PFSK-1 (cell line): ENCODE results near the gene UCHL3.

Source experiments
- POLR2AphosphoS5 ChIP-seq: IDR thresholded peaks from 2 replicates; pipeline ENCODE4 v1.6.1; 2012; ENCODE audit warnings: low read depth, mild to moderate bottlenecking, control low read depth, low read length, moderate library complexity
- TF ChIP-seq, protein P1 (sequence below), 2 experiments: IDR thresholded peaks; 2 replicates each; pipeline versions ENCODE4 v1.6.1 to v1.8.0; 2011 to 2012; ENCODE audit warnings: low read depth in 2 of 2, low read length in 2 of 2, control low read depth in 1 of 2, inconsistent platforms in 1 of 2, mild to moderate bottlenecking in 1 of 2, moderate library complexity in 1 of 2; ENCODE audit not compliant: insufficient read depth in 1 of 2

DNA sequence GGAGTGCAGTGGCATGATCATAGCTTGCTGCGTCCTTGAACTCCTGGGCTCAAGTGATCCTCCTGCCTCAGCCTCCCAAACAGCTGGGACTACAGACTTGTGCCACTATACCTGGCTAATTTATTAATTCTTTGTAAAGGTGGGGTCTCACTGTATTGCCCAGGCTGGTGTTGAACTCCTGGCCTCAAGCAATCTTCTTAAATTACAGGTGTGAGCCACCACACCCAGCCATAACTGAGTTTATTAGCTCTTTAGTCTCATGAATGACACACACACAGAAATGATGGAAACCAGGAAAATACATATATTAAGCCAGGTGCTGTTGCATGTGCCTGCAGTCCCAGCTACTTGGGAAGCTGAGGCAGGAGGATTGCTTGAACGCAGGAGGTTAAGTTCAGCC is 53.4 kb downstream of the UCHL3 start:
- no peak for TF ChIP-seq POLR2AphosphoS5
- TF ChIP-seq, protein P1, sequence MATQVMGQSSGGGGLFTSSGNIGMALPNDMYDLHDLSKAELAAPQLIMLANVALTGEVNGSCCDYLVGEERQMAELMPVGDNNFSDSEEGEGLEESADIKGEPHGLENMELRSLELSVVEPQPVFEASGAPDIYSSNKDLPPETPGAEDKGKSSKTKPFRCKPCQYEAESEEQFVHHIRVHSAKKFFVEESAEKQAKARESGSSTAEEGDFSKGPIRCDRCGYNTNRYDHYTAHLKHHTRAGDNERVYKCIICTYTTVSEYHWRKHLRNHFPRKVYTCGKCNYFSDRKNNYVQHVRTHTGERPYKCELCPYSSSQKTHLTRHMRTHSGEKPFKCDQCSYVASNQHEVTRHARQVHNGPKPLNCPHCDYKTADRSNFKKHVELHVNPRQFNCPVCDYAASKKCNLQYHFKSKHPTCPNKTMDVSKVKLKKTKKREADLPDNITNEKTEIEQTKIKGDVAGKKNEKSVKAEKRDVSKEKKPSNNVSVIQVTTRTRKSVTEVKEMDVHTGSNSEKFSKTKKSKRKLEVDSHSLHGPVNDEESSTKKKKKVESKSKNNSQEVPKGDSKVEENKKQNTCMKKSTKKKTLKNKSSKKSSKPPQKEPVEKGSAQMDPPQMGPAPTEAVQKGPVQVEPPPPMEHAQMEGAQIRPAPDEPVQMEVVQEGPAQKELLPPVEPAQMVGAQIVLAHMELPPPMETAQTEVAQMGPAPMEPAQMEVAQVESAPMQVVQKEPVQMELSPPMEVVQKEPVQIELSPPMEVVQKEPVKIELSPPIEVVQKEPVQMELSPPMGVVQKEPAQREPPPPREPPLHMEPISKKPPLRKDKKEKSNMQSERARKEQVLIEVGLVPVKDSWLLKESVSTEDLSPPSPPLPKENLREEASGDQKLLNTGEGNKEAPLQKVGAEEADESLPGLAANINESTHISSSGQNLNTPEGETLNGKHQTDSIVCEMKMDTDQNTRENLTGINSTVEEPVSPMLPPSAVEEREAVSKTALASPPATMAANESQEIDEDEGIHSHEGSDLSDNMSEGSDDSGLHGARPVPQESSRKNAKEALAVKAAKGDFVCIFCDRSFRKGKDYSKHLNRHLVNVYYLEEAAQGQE (IDR thresholded peaks at IDR 0.05; ENCODE audit: insufficient read depth in 1 of 2, low read depth in 2 of 2, low read length in 2 of 2): no peak
